ENCODE results near the gene STIM1.
A peak's percentile ranks its signal among the peaks of the same experiment; 100 is the strongest.

Gene STIM1

DNA sequence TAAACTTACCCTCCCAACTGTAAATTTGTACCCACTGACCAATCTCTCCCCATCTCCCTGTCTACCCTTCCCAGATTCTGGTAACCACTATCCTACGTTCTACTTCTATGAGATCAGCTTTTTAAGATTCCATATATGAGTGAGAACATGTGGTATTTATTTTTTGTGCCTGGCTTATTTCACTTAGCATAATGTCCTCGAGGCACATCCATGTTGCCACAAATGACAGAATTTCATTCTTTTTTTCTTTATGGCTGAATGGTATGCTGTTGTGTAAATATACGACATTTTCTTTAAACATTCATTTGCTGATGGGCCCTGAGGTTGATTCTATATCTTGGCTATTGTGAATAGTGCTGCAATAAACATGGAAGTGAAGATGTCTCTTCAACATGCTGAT is 164.4 kb downstream of the STIM1 start:
- peak; percentile 92 for ATAC-seq
- TF ChIP-seq TCF4 (CRISPR knock-in tag; IDR thresholded peaks at IDR 0.05; ENCODE audit: borderline replicate concordance) (peak; percentile 90), CSDC2 (CRISPR knock-in tag; IDR thresholded peaks at IDR 0.05) (no peak), ARNTL (CRISPR knock-in tag; IDR thresholded peaks at IDR 0.05; ENCODE audit: borderline replicate concordance, low read depth) (no peak), ISL1 (CRISPR knock-in tag; IDR thresholded peaks at IDR 0.05) (peak; percentile 66; the same call in 1 of the 2 replicates), GLIS3 (CRISPR knock-in tag; IDR thresholded peaks at IDR 0.05) (no peak), ESRRG (CRISPR knock-in tag; IDR thresholded peaks at IDR 0.05) (no peak), PPARA (CRISPR knock-in tag; IDR thresholded peaks at IDR 0.05; ENCODE audit: borderline replicate concordance) (no peak), TOX (CRISPR knock-in tag; IDR thresholded peaks at IDR 0.05; ENCODE audit: borderline replicate concordance) (no peak), ZFP3 (CRISPR knock-in tag; IDR thresholded peaks at IDR 0.05) (no peak), OSR1 (CRISPR knock-in tag; IDR thresholded peaks at IDR 0.05) (no peak), BACH2 (CRISPR knock-in tag; IDR thresholded peaks at IDR 0.05; ENCODE audit: borderline replicate concordance) (no peak), ZNF8 (CRISPR knock-in tag; IDR thresholded peaks at IDR 0.05) (no peak), SNAI2 (CRISPR knock-in tag; IDR thresholded peaks at IDR 0.05) (no peak), ZNF70 (CRISPR knock-in tag; IDR thresholded peaks at IDR 0.05) (0 out of 2 replicates have a peak, but pooled peaks have one; percentile 25), ZC3H10 (CRISPR knock-in tag; IDR thresholded peaks at IDR 0.05) (no peak), ZNF565 (CRISPR knock-in tag; conservative IDR thresholded peaks at IDR 0.05; ENCODE audit: low read depth) (no peak), ZFP30 (CRISPR knock-in tag; IDR thresholded peaks at IDR 0.05) (no peak), RARB (CRISPR knock-in tag; IDR thresholded peaks at IDR 0.05) (no peak)
- TF ChIP-seq, protein P1, sequence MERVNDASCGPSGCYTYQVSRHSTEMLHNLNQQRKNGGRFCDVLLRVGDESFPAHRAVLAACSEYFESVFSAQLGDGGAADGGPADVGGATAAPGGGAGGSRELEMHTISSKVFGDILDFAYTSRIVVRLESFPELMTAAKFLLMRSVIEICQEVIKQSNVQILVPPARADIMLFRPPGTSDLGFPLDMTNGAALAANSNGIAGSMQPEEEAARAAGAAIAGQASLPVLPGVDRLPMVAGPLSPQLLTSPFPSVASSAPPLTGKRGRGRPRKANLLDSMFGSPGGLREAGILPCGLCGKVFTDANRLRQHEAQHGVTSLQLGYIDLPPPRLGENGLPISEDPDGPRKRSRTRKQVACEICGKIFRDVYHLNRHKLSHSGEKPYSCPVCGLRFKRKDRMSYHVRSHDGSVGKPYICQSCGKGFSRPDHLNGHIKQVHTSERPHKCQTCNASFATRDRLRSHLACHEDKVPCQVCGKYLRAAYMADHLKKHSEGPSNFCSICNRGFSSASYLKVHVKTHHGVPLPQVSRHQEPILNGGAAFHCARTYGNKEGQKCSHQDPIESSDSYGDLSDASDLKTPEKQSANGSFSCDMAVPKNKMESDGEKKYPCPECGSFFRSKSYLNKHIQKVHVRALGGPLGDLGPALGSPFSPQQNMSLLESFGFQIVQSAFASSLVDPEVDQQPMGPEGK (CRISPR knock-in tag; IDR thresholded peaks at IDR 0.05; ENCODE audit: borderline replicate concordance), result no peak
- TF ChIP-seq, protein P2, sequence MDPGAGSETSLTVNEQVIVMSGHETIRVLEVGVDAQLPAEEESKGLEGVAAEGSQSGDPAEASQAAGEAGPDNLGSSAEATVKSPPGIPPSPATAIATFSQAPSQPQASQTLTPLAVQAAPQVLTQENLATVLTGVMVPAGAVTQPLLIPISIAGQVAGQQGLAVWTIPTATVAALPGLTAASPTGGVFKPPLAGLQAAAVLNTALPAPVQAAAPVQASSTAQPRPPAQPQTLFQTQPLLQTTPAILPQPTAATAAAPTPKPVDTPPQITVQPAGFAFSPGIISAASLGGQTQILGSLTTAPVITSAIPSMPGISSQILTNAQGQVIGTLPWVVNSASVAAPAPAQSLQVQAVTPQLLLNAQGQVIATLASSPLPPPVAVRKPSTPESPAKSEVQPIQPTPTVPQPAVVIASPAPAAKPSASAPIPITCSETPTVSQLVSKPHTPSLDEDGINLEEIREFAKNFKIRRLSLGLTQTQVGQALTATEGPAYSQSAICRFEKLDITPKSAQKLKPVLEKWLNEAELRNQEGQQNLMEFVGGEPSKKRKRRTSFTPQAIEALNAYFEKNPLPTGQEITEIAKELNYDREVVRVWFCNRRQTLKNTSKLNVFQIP (CRISPR knock-in tag; IDR thresholded peaks at IDR 0.05; ENCODE audit: borderline replicate concordance, low read depth), result no peak
- TF ChIP-seq, protein P3, sequence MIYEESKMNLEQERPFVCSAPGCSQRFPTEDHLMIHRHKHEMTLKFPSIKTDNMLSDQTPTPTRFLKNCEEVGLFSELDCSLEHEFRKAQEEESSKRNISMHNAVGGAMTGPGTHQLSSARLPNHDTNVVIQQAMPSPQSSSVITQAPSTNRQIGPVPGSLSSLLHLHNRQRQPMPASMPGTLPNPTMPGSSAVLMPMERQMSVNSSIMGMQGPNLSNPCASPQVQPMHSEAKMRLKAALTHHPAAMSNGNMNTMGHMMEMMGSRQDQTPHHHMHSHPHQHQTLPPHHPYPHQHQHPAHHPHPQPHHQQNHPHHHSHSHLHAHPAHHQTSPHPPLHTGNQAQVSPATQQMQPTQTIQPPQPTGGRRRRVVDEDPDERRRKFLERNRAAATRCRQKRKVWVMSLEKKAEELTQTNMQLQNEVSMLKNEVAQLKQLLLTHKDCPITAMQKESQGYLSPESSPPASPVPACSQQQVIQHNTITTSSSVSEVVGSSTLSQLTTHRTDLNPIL (CRISPR knock-in tag; IDR thresholded peaks at IDR 0.05; ENCODE audit: low read depth), result no peak; the same call in 1 of the 2 replicates
- TF ChIP-seq, protein P4, sequence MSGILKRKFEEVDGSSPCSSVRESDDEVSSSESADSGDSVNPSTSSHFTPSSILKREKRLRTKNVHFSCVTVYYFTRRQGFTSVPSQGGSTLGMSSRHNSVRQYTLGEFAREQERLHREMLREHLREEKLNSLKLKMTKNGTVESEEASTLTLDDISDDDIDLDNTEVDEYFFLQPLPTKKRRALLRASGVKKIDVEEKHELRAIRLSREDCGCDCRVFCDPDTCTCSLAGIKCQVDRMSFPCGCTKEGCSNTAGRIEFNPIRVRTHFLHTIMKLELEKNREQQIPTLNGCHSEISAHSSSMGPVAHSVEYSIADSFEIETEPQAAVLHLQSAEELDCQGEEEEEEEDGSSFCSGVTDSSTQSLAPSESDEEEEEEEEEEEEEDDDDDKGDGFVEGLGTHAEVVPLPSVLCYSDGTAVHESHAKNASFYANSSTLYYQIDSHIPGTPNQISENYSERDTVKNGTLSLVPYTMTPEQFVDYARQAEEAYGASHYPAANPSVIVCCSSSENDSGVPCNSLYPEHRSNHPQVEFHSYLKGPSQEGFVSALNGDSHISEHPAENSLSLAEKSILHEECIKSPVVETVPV (CRISPR knock-in tag; IDR thresholded peaks at IDR 0.05), result no peak
- TF ChIP-seq, protein P5, sequence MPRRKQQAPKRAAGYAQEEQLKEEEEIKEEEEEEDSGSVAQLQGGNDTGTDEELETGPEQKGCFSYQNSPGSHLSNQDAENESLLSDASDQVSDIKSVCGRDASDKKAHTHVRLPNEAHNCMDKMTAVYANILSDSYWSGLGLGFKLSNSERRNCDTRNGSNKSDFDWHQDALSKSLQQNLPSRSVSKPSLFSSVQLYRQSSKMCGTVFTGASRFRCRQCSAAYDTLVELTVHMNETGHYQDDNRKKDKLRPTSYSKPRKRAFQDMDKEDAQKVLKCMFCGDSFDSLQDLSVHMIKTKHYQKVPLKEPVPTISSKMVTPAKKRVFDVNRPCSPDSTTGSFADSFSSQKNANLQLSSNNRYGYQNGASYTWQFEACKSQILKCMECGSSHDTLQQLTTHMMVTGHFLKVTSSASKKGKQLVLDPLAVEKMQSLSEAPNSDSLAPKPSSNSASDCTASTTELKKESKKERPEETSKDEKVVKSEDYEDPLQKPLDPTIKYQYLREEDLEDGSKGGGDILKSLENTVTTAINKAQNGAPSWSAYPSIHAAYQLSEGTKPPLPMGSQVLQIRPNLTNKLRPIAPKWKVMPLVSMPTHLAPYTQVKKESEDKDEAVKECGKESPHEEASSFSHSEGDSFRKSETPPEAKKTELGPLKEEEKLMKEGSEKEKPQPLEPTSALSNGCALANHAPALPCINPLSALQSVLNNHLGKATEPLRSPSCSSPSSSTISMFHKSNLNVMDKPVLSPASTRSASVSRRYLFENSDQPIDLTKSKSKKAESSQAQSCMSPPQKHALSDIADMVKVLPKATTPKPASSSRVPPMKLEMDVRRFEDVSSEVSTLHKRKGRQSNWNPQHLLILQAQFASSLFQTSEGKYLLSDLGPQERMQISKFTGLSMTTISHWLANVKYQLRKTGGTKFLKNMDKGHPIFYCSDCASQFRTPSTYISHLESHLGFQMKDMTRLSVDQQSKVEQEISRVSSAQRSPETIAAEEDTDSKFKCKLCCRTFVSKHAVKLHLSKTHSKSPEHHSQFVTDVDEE (CRISPR knock-in tag; IDR thresholded peaks at IDR 0.05), result 0 out of 2 replicates have a peak, but pooled peaks have one; percentile 38

DNA sequence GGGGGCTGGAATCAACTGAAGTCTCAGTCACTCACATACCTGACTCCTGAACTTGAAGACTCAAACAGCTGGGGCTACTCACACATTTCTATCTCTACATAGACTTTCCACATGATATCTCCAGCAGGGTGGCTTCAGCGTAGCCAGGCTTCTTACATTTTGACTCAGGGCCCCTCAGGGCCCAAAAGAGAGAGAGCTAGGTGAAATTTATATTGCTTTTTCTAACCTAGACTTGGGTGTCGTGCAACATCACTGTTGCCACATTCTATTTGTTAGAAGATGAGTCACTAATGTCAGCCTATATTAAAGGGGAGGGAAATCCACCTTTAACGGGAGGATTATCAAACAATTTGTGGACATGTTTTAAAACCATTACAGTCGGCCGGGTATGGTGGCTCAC is 167.2 kb downstream of the STIM1 start:
- no peak for ATAC-seq
- TF ChIP-seq TCF4 (CRISPR knock-in tag; IDR thresholded peaks at IDR 0.05; ENCODE audit: borderline replicate concordance), result no peak
- TF ChIP-seq ZNF8 (CRISPR knock-in tag; IDR thresholded peaks at IDR 0.05), result no peak
- no peak for TF ChIP-seq ZC3H10 (CRISPR knock-in tag; IDR thresholded peaks at IDR 0.05)
- TF ChIP-seq, protein P4 (CRISPR knock-in tag; IDR thresholded peaks at IDR 0.05), result no peak
- TF ChIP-seq ISL1 (CRISPR knock-in tag; IDR thresholded peaks at IDR 0.05), result no peak
- no peak for TF ChIP-seq GLIS3 (CRISPR knock-in tag; IDR thresholded peaks at IDR 0.05)
- TF ChIP-seq, protein P1 (CRISPR knock-in tag; IDR thresholded peaks at IDR 0.05; ENCODE audit: borderline replicate concordance), result no peak
- no peak for TF ChIP-seq BACH2 (CRISPR knock-in tag; IDR thresholded peaks at IDR 0.05; ENCODE audit: borderline replicate concordance)
- TF ChIP-seq ZNF70 (CRISPR knock-in tag; IDR thresholded peaks at IDR 0.05), result no peak
- TF ChIP-seq OSR1 (CRISPR knock-in tag; IDR thresholded peaks at IDR 0.05), result no peak
- TF ChIP-seq ARNTL (CRISPR knock-in tag; IDR thresholded peaks at IDR 0.05; ENCODE audit: borderline replicate concordance, low read depth), result no peak
- no peak for TF ChIP-seq CSDC2 (CRISPR knock-in tag; IDR thresholded peaks at IDR 0.05)
- no peak for TF ChIP-seq TOX (CRISPR knock-in tag; IDR thresholded peaks at IDR 0.05; ENCODE audit: borderline replicate concordance)
- TF ChIP-seq, protein P5 (CRISPR knock-in tag; IDR thresholded peaks at IDR 0.05), result no peak
- TF ChIP-seq SNAI2 (CRISPR knock-in tag; IDR thresholded peaks at IDR 0.05), result no peak

Measured in SK-N-SH treated with all-trans-retinoic acid at 6 μM for 48 hours (cell line).